Putamen (tissue), 1 donor: ENCODE data around the gene PIP4K2C.
A peak's percentile ranks its signal among the peaks of the same experiment; 100 is the strongest.

Experiments used
- DNase-seq: peaks from one replicate; pipeline ENCODE4 v3.0.0-alpha.2; 2016; ENCODE audit warnings: low spot score

Gene PIP4K2C

GRCh38 chr12:57621497-57622292 is 30.7 kb downstream of the PIP4K2C start:
- no peak for DNase-seq

GRCh38 chr12:57622293-57623245 is 31.6 kb downstream of the PIP4K2C start:
- no peak for DNase-seq

GRCh38 chr12:57623385-57623784 is 32.4 kb downstream of the PIP4K2C start:
- DNase-seq = no peak

GRCh38 chr12:57623811-57624390 is 32.9 kb downstream of the PIP4K2C start:
- no peak for DNase-seq

- DNase-seq = no peak
These were observed 33.6 kb downstream of the PIP4K2C start for GRCh38 chr12:57624441-57625220.

- no peak for DNase-seq
These were observed 34.5 kb downstream of the PIP4K2C start for GRCh38 chr12:57625261-57626032.

- no peak for DNase-seq
These were observed 35.3 kb downstream of the PIP4K2C start for GRCh38 chr12:57626111-57626920.

GRCh38 chr12:57626921-57627445 is 36.0 kb downstream of the PIP4K2C start:
- DNase-seq = no peak

GRCh38 chr12:57627501-57628279 is 36.7 kb downstream of the PIP4K2C start:
- DNase-seq = no peak

GRCh38 chr12:57628280-57629191 is 37.5 kb downstream of the PIP4K2C start:
- no peak for DNase-seq

- DNase-seq = peak; percentile 69
These were observed 39.0 kb downstream of the PIP4K2C start for GRCh38 chr12:57629897-57630471.

GRCh38 chr12:57630891-57631433 is 40.0 kb downstream of the PIP4K2C start:
- no peak for DNase-seq

GRCh38 chr12:57631566-57632072 is 40.6 kb downstream of the PIP4K2C start:
- no peak for DNase-seq

- DNase-seq = no peak
These were observed 41.3 kb downstream of the PIP4K2C start for GRCh38 chr12:57632073-57632957.

GRCh38 chr12:57632958-57633840 is 42.2 kb downstream of the PIP4K2C start, which contains the start of gene B4GALNT1:
Gene B4GALNT1 (minus strand): TSS chr12:57633201. CDS start chr12:57632132, 1,069 bp downstream.
- DNase-seq = peak; percentile 63
